Activated T-cell treated with anti-CD3 and anti-CD28 coated beads for 48 hours (primary cell): ENCODE measurements around the gene ARNT2.

ENCODE experiments used
- DNase-seq: peaks from one replicate; pipeline ENCODE4 v3.0.0-alpha.2; 2020; ENCODE audit warnings: low read depth

The ARNT2 gene

GRCh38 chr15:80466543-80466942, 62.4 kb downstream of the ARNT2 start:
- no peak for DNase-seq

- no peak for DNase-seq
Measured at GRCh38 chr15:80467311-80467714, 63.1 kb downstream of the ARNT2 start.

GRCh38 chr15:80468796-80469195, 64.6 kb downstream of the ARNT2 start:
- no peak for DNase-seq

GRCh38 chr15:80471881-80472280, 67.7 kb downstream of the ARNT2 start:
- DNase-seq: no peak

- no peak for DNase-seq
Measured at GRCh38 chr15:80473286-80474223, 69.4 kb downstream of the ARNT2 start.

GRCh38 chr15:80474224-80475215, 70.3 kb downstream of the ARNT2 start:
- no peak for DNase-seq

- no peak for DNase-seq
Measured at GRCh38 chr15:80475572-80475971, 71.4 kb downstream of the ARNT2 start.

- DNase-seq: no peak
Measured at GRCh38 chr15:80476036-80476435, 71.9 kb downstream of the ARNT2 start.

GRCh38 chr15:80478075-80478474, 73.9 kb downstream of the ARNT2 start:
- DNase-seq: no peak

- no peak for DNase-seq
Measured at GRCh38 chr15:80479191-80479590, 75.0 kb downstream of the ARNT2 start.

- DNase-seq: no peak
Measured at GRCh38 chr15:80480171-80480811, 76.1 kb downstream of the ARNT2 start.

GRCh38 chr15:80480909-80481308, 76.7 kb downstream of the ARNT2 start:
- no peak for DNase-seq

- DNase-seq: no peak
Measured at GRCh38 chr15:80482696-80483095, 78.5 kb downstream of the ARNT2 start.

- DNase-seq: no peak
Measured at GRCh38 chr15:80483725-80484161, 79.6 kb downstream of the ARNT2 start.

- no peak for DNase-seq
Measured at GRCh38 chr15:80484333-80484864, 80.2 kb downstream of the ARNT2 start.

- no peak for DNase-seq
Measured at GRCh38 chr15:80485370-80486164, 81.4 kb downstream of the ARNT2 start.

- DNase-seq: no peak
Measured at GRCh38 chr15:80487839-80488390, 83.7 kb downstream of the ARNT2 start.

- no peak for DNase-seq
Measured at GRCh38 chr15:80489030-80489594, 84.9 kb downstream of the ARNT2 start.

- DNase-seq: no peak
Measured at GRCh38 chr15:80490431-80490990, 86.3 kb downstream of the ARNT2 start.
